GM12873 (cell line): Measurements from ENCODE around the gene LSM12.
A peak's percentile ranks its signal among the peaks of the same experiment; 100 is the strongest.

Experiments used
- CTCF ChIP-seq: IDR thresholded peaks from 2 replicates; pipeline ENCODE4 v1.5.1; 2012; ENCODE audit warnings: low read depth, mild to moderate bottlenecking, moderate library complexity, low read length, control low read depth; ENCODE audit not compliant: insufficient read depth; ENCODE audit errors: missing control alignments

The LSM12 gene

GRCh38 chr17:44066204-44066930 is at the start of gene LSM12:
Gene LSM12, minus strand, starts transcription at chr17:44066671. Its CDS starts 84 bp downstream, at chr17:44066587.
- TF ChIP-seq CTCF, result no peak

GRCh38 chr17:44115585-44116415 is 49.3 kb upstream of the LSM12 start:
- TF ChIP-seq CTCF, result peak; percentile 76

- no peak for TF ChIP-seq CTCF
Observed at GRCh38 chr17:44113868-44114840, 47.7 kb upstream of the LSM12 start.

DNA sequence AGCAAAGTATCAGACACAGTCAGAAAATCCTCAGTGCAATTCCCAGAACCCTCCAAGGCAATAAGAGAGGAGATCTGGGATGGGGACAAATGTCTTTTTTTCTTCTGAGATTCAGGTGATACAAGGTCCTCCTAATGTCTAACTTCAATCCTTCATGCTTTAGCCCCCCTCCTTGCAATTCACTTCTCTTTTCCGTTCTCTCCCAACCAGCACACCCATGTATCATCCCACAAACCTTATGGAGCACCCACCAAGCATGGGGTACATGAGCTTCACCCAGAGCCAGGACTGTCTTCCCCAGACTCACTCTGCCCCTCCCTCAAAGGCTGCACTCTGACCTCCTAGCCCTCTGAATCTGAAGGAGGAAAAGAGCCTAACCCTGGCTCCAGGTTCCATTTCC is 46.9 kb upstream of the LSM12 start:
- no peak for TF ChIP-seq CTCF

GRCh38 chr17:44112284-44113280 is 46.1 kb upstream of the LSM12 start:
- no peak for TF ChIP-seq CTCF

DNA sequence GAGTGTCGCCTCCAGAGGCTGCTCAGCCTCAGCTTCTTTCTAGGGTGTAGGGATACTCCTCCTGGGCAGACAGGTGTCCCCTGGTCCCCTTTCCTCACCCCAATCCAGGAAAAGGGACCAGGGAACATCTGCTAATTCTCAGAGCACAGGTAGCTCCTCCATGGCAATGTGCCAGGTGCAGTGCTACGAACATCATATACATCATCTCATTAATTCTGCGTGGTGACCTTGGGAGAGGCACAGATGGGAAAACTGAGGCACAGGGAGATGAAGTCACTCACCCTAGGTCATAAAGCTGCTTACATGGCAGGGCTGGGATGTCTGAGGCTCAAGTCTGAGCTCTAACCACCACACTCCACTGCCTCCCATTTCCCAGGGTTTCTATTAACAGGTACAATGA is 45.3 kb upstream of the LSM12 start:
- TF ChIP-seq CTCF, result no peak
